CD4-positive, alpha-beta memory T cell (primary cell): ENCODE results near the gene ZC3H13. TPM values are rescaled to one million over a fixed set of nuclear protein-coding genes. Genes with fewer than 3 reads are reported as not detected.

Experiments used
- CTCF ChIA-PET: fragments of 350-600 bp; sonication (Branson Sonifier 250); formaldehyde crosslinking; loops from one replicate; lab custom pipeline; 2021; ENCODE audit warnings: inconsistent platforms; ENCODE audit not compliant: partially characterized antibody; lab: Charles Lee
- POLR2A ChIA-PET: fragments of 350-600 bp; sonication (Branson Sonifier 250); formaldehyde crosslinking; loops from one replicate; lab custom pipeline; 2021; ENCODE audit not compliant: partially characterized antibody; lab: Charles Lee
- DNase-seq, 5 donors: peaks; one replicate each; pipeline versions ENCODE4 v3.0.0 to v3.0.0-alpha.2; 2020 to 2022; ENCODE audit warnings: mixed read lengths in 1 of 5
- H3K27ac ChIP-seq: one replicate; pipeline ENCODE4 v1.7.0; 2013; ENCODE audit warnings: low read depth, low read length
- H3K27me3 ChIP-seq: 2 replicates; pipeline ENCODE4 v1.7.0; 2013; ENCODE audit warnings: mild to moderate bottlenecking, low read length, moderate library complexity; ENCODE audit not compliant: insufficient read depth
- H3K36me3 ChIP-seq: 2 replicates; pipeline ENCODE4 v1.7.0; 2013; ENCODE audit warnings: mild to moderate bottlenecking, low read length, moderate library complexity; ENCODE audit not compliant: insufficient read depth
- H3K4me1 ChIP-seq: 2 replicates; pipeline ENCODE4 v1.7.0; 2013; ENCODE audit warnings: mild to moderate bottlenecking, low read length, moderate library complexity; ENCODE audit not compliant: insufficient read depth
- H3K4me3 ChIP-seq, 2 donors: one replicate each; pipeline ENCODE4 v1.7.0; 2013; ENCODE audit warnings: low read length in 2 of 2, mild to moderate bottlenecking in 1 of 2
- H3K9me3 ChIP-seq, 2 donors: one replicate each; pipeline ENCODE4 v1.7.0; 2013; ENCODE audit warnings: low read length in 2 of 2, control low read depth in 1 of 2; ENCODE audit not compliant: control insufficient read depth in 1 of 2
- H3K27ac Mint-ChIP-seq, 7 donors: one replicate each; pipeline ENCODE4 v1.8.0; 2020 to 2021; ENCODE audit warnings: mixed read lengths in 7 of 7, mild to moderate bottlenecking in 6 of 7, inconsistent platforms in 3 of 7, moderate library complexity in 3 of 7
- H3K27me3 Mint-ChIP-seq, 2 donors: one replicate each; pipeline ENCODE4 v1.8.0; 2020 to 2021; ENCODE audit warnings: mixed read lengths in 2 of 2
- H3K36me3 Mint-ChIP-seq, 2 donors: one replicate each; pipeline ENCODE4 v1.8.0; 2020 to 2021; ENCODE audit warnings: mixed read lengths in 2 of 2, inconsistent platforms in 1 of 2, mild to moderate bottlenecking in 1 of 2
- H3K4me1 Mint-ChIP-seq, 4 donors: one replicate each; pipeline ENCODE4 v1.8.0; 2020 to 2021; ENCODE audit warnings: mixed read lengths in 4 of 4, mild to moderate bottlenecking in 1 of 4
- H3K4me3 Mint-ChIP-seq, 8 donors: one replicate each; pipeline ENCODE4 v1.8.0; 2020 to 2021; ENCODE audit warnings: mixed read lengths in 8 of 8, mild to moderate bottlenecking in 7 of 8, moderate library complexity in 6 of 8, inconsistent platforms in 3 of 8
- H3K9me3 Mint-ChIP-seq, 8 donors: one replicate each; pipeline ENCODE4 v1.8.0; 2020 to 2021; ENCODE audit warnings: mixed read lengths in 8 of 8, mild to moderate bottlenecking in 5 of 8, inconsistent platforms in 3 of 8, moderate library complexity in 1 of 8
- intact Hi-C: fragments of 100-400 bp; cut with micrococcal nuclease; formaldehyde crosslinking; loops from one replicate; pipeline ENCODE4 v1.15.1; 2023
- polyA plus RNA-seq, 2 donors: library from polyadenylated mRNA; unstranded; fragments of 300-500 nt; fragmentation: Illumina TruSeq; gene quantifications; one replicate each; pipeline ENCODE4 v1.2.3, GENCODE V29; 2021
- total RNA-seq, 2 experiments: library from RNA; stranded (reverse); gene quantifications; one replicate each; pipeline ENCODE4 v1.2.3, GENCODE V29; 2021

The ZC3H13 gene
- total and polyA plus RNA-seq, 4 experiments from 2014 or later, result 10.8 to 65.5 (median 58.6) TPM

- Mint-ChIP-seq H3K9me3 (no peaks in the 10 kb centered on the region), H3K4me3 (no peak overlapping the region)
These were observed 125.8 kb downstream of the ZC3H13 start for GRCh38 chr13:45926741-45927140.

DNA sequence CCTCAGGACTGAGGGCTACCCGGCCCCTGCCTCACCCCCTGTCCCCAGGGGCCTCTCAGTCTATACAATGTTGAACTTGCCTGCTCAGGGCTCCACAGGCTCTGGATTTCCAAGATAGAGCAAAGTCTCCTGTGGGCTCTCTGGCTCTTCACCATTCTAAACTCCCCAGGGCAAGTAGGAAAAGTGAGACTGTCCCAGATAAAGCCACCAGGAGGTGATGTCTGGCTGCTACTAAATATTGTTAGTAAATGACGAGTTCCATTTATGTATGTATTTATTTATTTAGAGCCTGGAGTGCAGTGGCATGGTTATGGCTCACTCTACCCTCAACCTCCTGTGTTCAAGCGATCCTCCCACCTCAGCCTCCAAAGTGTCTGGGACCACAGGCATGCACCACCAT lies 127.4 kb downstream of the ZC3H13 start:
- ChIA-PET CTCF (no interaction called here), POLR2A (no interaction called here)
- no peak overlapping the region for H3K27ac ChIP-seq
- DNase-seq, result no peak
- no peaks in the 10 kb centered on the region for H3K9me3 ChIP-seq
- Mint-ChIP-seq H3K9me3 (no peaks in the 10 kb centered on the region), H3K36me3 (no peaks in the 10 kb centered on the region), H3K27me3 (peaks cover 3% of the 10 kb centered on the region in 2 donors), H3K4me3 (no peak overlapping the region), H3K27ac (no peak overlapping the region), H3K4me1 (no peaks in the 10 kb centered on the region)
- no peaks in the 10 kb centered on the region for H3K27me3 ChIP-seq
- H3K4me1 ChIP-seq, result no peaks in the 10 kb centered on the region
- H3K4me3 ChIP-seq, result no peak overlapping the region
- no peaks in the 10 kb centered on the region for H3K36me3 ChIP-seq
- intact Hi-C loops, result no loop called here

More at GRCh38 chr13:45926741-45927140, 125.8 kb downstream of the ZC3H13 start:
- no peaks in the 10 kb centered on the region for H3K4me1 Mint-ChIP-seq
- no peaks in the 10 kb centered on the region for H3K36me3 Mint-ChIP-seq
- POLR2A ChIA-PET, result no interaction called here
- CTCF ChIA-PET, result no interaction called here
- Histone ChIP-seq H3K4me1 (no peaks in the 10 kb centered on the region), H3K9me3 (no peaks in the 10 kb centered on the region), H3K27ac (no peak overlapping the region), H3K27me3 (no peaks in the 10 kb centered on the region), H3K36me3 (no peaks in the 10 kb centered on the region), H3K4me3 (no peak overlapping the region)
- no peak for DNase-seq
- no peak overlapping the region for H3K27ac Mint-ChIP-seq
- H3K27me3 Mint-ChIP-seq, result peaks cover 3 to 6% of the 10 kb centered on the region in 2 donors
- intact Hi-C loops, result no loop called here

- Mint-ChIP-seq H3K27me3 (peaks cover 0 to 3% of the 10 kb centered on the region in 2 donors), H3K9me3 (no peaks in the 10 kb centered on the region), H3K4me1 (no peaks in the 10 kb centered on the region), H3K4me3 (no peak overlapping the region), H3K36me3 (no peaks in the 10 kb centered on the region), H3K27ac (no peak overlapping the region)
- Histone ChIP-seq H3K4me3 (no peak overlapping the region), H3K4me1 (no peaks in the 10 kb centered on the region), H3K27me3 (no peaks in the 10 kb centered on the region), H3K27ac (no peak overlapping the region), H3K36me3 (no peaks in the 10 kb centered on the region), H3K9me3 (no peaks in the 10 kb centered on the region)
- intact Hi-C loops, result no loop called here
- ChIA-PET POLR2A (no interaction called here), CTCF (no interaction called here)
- no peak for DNase-seq
These were observed 131.3 kb downstream of the ZC3H13 start for GRCh38 chr13:45921162-45921736.

GRCh38 chr13:45918597-45918996 lies 133.9 kb downstream of the ZC3H13 start:
- no peak overlapping the region for H3K27ac ChIP-seq
- Mint-ChIP-seq H3K27me3 (peaks cover 0 to 1% of the 10 kb centered on the region in 2 donors), H3K36me3 (no peaks in the 10 kb centered on the region), H3K4me3 (no peak overlapping the region), H3K4me1 (no peaks in the 10 kb centered on the region), H3K27ac (no peak overlapping the region), H3K9me3 (no peaks in the 10 kb centered on the region)
- H3K36me3 ChIP-seq, result no peaks in the 10 kb centered on the region
- no peaks in the 10 kb centered on the region for H3K4me1 ChIP-seq
- intact Hi-C loops, result no loop called here
- no peak for DNase-seq
- H3K9me3 ChIP-seq, result no peaks in the 10 kb centered on the region
- no peaks in the 10 kb centered on the region for H3K27me3 ChIP-seq
- ChIA-PET CTCF (interaction anchor here (1.6 kb wide), 1 partner anchor 9 kb away, joined by 3 read pairs; no protein-coding TSS in a partner anchor), POLR2A (no interaction called here)
- H3K4me3 ChIP-seq, result no peak overlapping the region

GRCh38 chr13:45917019-45917418 lies 135.5 kb downstream of the ZC3H13 start:
- intact Hi-C loops, result no loop called here
- H3K9me3 Mint-ChIP-seq, result peaks cover 0 to 3% (median 0%) of the 10 kb centered on the region in 8 donors
- Histone ChIP-seq H3K27me3 (no peaks in the 10 kb centered on the region), H3K27ac (no peak overlapping the region), H3K4me3 (no peak overlapping the region), H3K4me1 (no peaks in the 10 kb centered on the region), H3K9me3 (no peaks in the 10 kb centered on the region), H3K36me3 (no peaks in the 10 kb centered on the region)
- ChIA-PET CTCF (no interaction called here), POLR2A (no interaction called here)
- H3K27me3 Mint-ChIP-seq, result peaks cover 0 to 1% of the 10 kb centered on the region in 2 donors
- no peak overlapping the region for H3K27ac Mint-ChIP-seq
- H3K36me3 Mint-ChIP-seq, result no peaks in the 10 kb centered on the region
- no peak for DNase-seq
- no peak overlapping the region for H3K4me3 Mint-ChIP-seq
- H3K4me1 Mint-ChIP-seq, result no peaks in the 10 kb centered on the region

GRCh38 chr13:45915686-45916439 lies 136.7 kb downstream of the ZC3H13 start:
- Histone ChIP-seq H3K27ac (no peak overlapping the region), H3K4me1 (no peaks in the 10 kb centered on the region), H3K4me3 (no peak overlapping the region), H3K36me3 (no peaks in the 10 kb centered on the region), H3K27me3 (no peaks in the 10 kb centered on the region), H3K9me3 (no peaks in the 10 kb centered on the region)
- no peaks in the 10 kb centered on the region for H3K36me3 Mint-ChIP-seq
- no peak overlapping the region for H3K4me3 Mint-ChIP-seq
- POLR2A ChIA-PET, result no interaction called here
- H3K27me3 Mint-ChIP-seq, result peaks cover 0 to 1% of the 10 kb centered on the region in 2 donors
- no peaks in the 10 kb centered on the region for H3K4me1 Mint-ChIP-seq
- intact Hi-C loops, result no loop called here
- CTCF ChIA-PET, result interaction anchor here (1.0 kb wide), 1 partner anchor 293 kb away, joined by 3 read pairs; no protein-coding TSS in a partner anchor
- no peak overlapping the region for H3K27ac Mint-ChIP-seq
- H3K9me3 Mint-ChIP-seq, result peaks cover 0 to 3% (median 0%) of the 10 kb centered on the region in 8 donors
- DNase-seq, result no peak

GRCh38 chr13:45909673-45910072 lies 142.9 kb downstream of the ZC3H13 start:
- Histone ChIP-seq H3K4me3 (no peak overlapping the region), H3K4me1 (no peaks in the 10 kb centered on the region), H3K27me3 (no peaks in the 10 kb centered on the region), H3K27ac (no peak overlapping the region), H3K9me3 (no peaks in the 10 kb centered on the region), H3K36me3 (no peaks in the 10 kb centered on the region)
- H3K4me3 Mint-ChIP-seq, result no peak overlapping the region
- intact Hi-C loops, result no loop called here
- H3K9me3 Mint-ChIP-seq, result peaks cover 0 to 3% (median 0%) of the 10 kb centered on the region in 8 donors
- H3K27ac Mint-ChIP-seq, result no peak overlapping the region
- H3K27me3 Mint-ChIP-seq, result peaks cover 1 to 2% of the 10 kb centered on the region in 2 donors
- no peaks in the 10 kb centered on the region for H3K4me1 Mint-ChIP-seq
- no peak for DNase-seq
- no peaks in the 10 kb centered on the region for H3K36me3 Mint-ChIP-seq
- ChIA-PET CTCF (no interaction called here), POLR2A (no interaction called here)
